Measurements from ENCODE around the gene KANK4.

KANK4 gene

GRCh38 chr1:62229932-62230331 is 89.3 kb downstream of the KANK4 start:
- ChIA-PET POLR2A (ENCODE audit: low non-redundant PET) (no interaction called here), CTCF (interaction anchor here (0.6 kb wide), 1 partner anchor 210 kb away, joined by 5 read pairs; no protein-coding TSS in a partner anchor)
- no peak for DNase-seq (ENCODE audit: low spot score)
- peak overlapping the region; percentile 84 for H3K27ac ChIP-seq
- no peak for TF ChIP-seq CTCF (conservative IDR thresholded peaks at IDR 0.05; ENCODE audit: low read depth)

- DNase-seq (ENCODE audit: low spot score): no peak
- ChIA-PET CTCF (interaction anchor here (0.6 to 0.7 kb wide), 2 partner anchors 93 to 210 kb away, joined by 3 to 5 read pairs; no protein-coding TSS in a partner anchor), POLR2A (ENCODE audit: low non-redundant PET) (no interaction called here)
- H3K27ac ChIP-seq: no peak overlapping the region; the same call in 1 of the 2 replicates
- no peak for TF ChIP-seq CTCF (conservative IDR thresholded peaks at IDR 0.05; ENCODE audit: low read depth)
Observed at GRCh38 chr1:62229468-62229867, 89.8 kb downstream of the KANK4 start.

- ChIA-PET CTCF (interaction anchor here (0.7 kb wide), 1 partner anchor 94 kb away, joined by 3 read pairs; no protein-coding TSS in a partner anchor), POLR2A (ENCODE audit: low non-redundant PET) (no interaction called here)
- H3K27ac ChIP-seq: peak overlapping the region; percentile 39
- no peak for TF ChIP-seq CTCF (conservative IDR thresholded peaks at IDR 0.05; ENCODE audit: low read depth)
- no peak for DNase-seq (ENCODE audit: low spot score)
Observed at GRCh38 chr1:62228883-62229187, 90.4 kb downstream of the KANK4 start.

GRCh38 chr1:62228136-62228882 is 90.9 kb downstream of the KANK4 start:
- DNase-seq (ENCODE audit: low spot score): no peak
- ChIA-PET POLR2A (ENCODE audit: low non-redundant PET) (no interaction called here), CTCF (no interaction called here)
- TF ChIP-seq CTCF (conservative IDR thresholded peaks at IDR 0.05; ENCODE audit: low read depth): no peak
- H3K27ac ChIP-seq: peak overlapping the region; percentile 39

GRCh38 chr1:62227496-62227895 is 91.7 kb downstream of the KANK4 start:
- POLR2A ChIA-PET (ENCODE audit: low non-redundant PET): no interaction called here
- no peak for DNase-seq (ENCODE audit: low spot score)
- no peak overlapping the region; the same call in 1 of the 2 replicates for H3K27ac ChIP-seq
- CTCF ChIA-PET: no interaction called here
- TF ChIP-seq CTCF (conservative IDR thresholded peaks at IDR 0.05; ENCODE audit: low read depth): no peak

- no peak for TF ChIP-seq CTCF (conservative IDR thresholded peaks at IDR 0.05; ENCODE audit: low read depth)
- ChIA-PET CTCF (no interaction called here), POLR2A (ENCODE audit: low non-redundant PET) (interaction anchor here (0.7 kb wide), 1 partner anchor 843 kb away, joined by 4 read pairs; no protein-coding TSS in a partner anchor)
- no peak overlapping the region for H3K27ac ChIP-seq
- DNase-seq (ENCODE audit: low spot score): no peak
Observed at GRCh38 chr1:62224182-62224581, 95.1 kb downstream of the KANK4 start.
